ENCODE measurements around the gene TMEM95. TPM values are rescaled to one million over a fixed set of nuclear protein-coding genes. Genes with fewer than 3 reads are reported as not detected.
"Not testable (repeated sequence)": the region's sequence is repeated elsewhere in the genome, so short reads cannot be mapped to it uniquely, and the experiment has no call there.

The TMEM95 gene
- total and polyA plus RNA-seq, 2 donors from 2014 or later: not detected

- DNase-seq: peak in 1 of 5 donors; percentile 81
- no peaks in the 10 kb centered on the region for H3K9me3 ChIP-seq (ENCODE audit: control insufficient read depth in 2 of 3, insufficient read depth in 1 of 3, low read length in 3 of 3)
- FAIRE-seq: no peak
- no peak within 1 kb of the TSS for H3K4me3 ChIP-seq (ENCODE audit: low read length in 3 of 3)
- H3K9ac ChIP-seq (ENCODE audit: low read length in 3 of 3): no peak within 1 kb of the TSS
- H3K27ac ChIP-seq (ENCODE audit: low read depth in 2 of 2, low read length in 2 of 2): no peak within 1 kb of the TSS
- intact Hi-C loops (cut with DNase I): no loop called here
- H3K4me1 ChIP-seq (ENCODE audit: control insufficient read depth in 2 of 3, insufficient read depth in 2 of 3, low read depth in 1 of 3, low read length in 3 of 3): no peaks in the 10 kb centered on the region
- H3K36me3 ChIP-seq (ENCODE audit: control insufficient read depth in 2 of 3, insufficient read depth in 3 of 3, low read length in 3 of 3): no peaks in the 10 kb centered on the region
- no peak for TF ChIP-seq CTCF (IDR thresholded peaks at IDR 0.05; ENCODE audit: borderline replicate concordance, extremely low read depth, insufficient read depth)
- no peaks in the 10 kb centered on the region for H3K27me3 ChIP-seq (ENCODE audit: control insufficient read depth, insufficient read depth, low read length)
Measured at GRCh38 chr17:7336240-7337175, 18.4 kb upstream of the TMEM95 start, which contains the start of gene ACAP1. TSS of gene ACAP1 (plus strand) at chr17:7336529. CDS start at chr17:7336735, 206 bp downstream.

DNA sequence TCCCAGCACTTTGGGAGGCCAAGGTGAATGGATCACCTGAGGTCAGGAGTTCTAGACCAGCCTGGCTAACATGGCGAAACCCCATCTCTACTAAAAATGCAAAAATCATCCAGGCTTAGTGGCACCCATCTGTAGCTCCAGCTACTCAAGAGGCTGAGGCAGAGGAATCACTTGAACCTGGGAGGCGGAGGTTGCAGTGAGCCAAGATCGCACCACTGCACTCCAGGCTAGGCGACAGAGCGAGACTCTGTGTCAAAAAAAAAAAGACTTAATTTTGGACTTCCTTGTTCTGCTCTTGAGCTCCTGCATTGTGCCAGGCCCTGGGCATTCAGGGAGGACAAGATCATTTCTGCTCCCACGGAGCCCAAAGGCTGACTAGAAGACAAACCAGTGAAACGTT, 17.4 kb upstream of the TMEM95 start:
- DNase-seq; H3K9me3 ChIP-seq (ENCODE audit: control insufficient read depth in 2 of 3, insufficient read depth in 1 of 3, low read length in 3 of 3); H3K9ac ChIP-seq (ENCODE audit: low read length in 3 of 3); H3K36me3 ChIP-seq (ENCODE audit: control insufficient read depth in 2 of 3, insufficient read depth in 3 of 3, low read length in 3 of 3); FAIRE-seq; H3K27ac ChIP-seq (ENCODE audit: low read depth in 2 of 2, low read length in 2 of 2); intact Hi-C loops (cut with DNase I); H3K4me1 ChIP-seq (ENCODE audit: control insufficient read depth in 2 of 3, insufficient read depth in 2 of 3, low read depth in 1 of 3, low read length in 3 of 3); H3K4me3 ChIP-seq (ENCODE audit: low read length in 3 of 3); H3K27me3 ChIP-seq (ENCODE audit: control insufficient read depth, insufficient read depth, low read length): not testable (repeated sequence)

- no peaks in the 10 kb centered on the region for H3K27me3 ChIP-seq (ENCODE audit: control insufficient read depth, insufficient read depth, low read length)
- no peaks in the 10 kb centered on the region for H3K9me3 ChIP-seq (ENCODE audit: control insufficient read depth in 2 of 3, insufficient read depth in 1 of 3, low read length in 3 of 3)
- H3K4me3 ChIP-seq (ENCODE audit: low read length in 3 of 3): no peak overlapping the region
- TF ChIP-seq CTCF (IDR thresholded peaks at IDR 0.05; ENCODE audit: borderline replicate concordance, extremely low read depth, insufficient read depth): no peak
- H3K4me1 ChIP-seq (ENCODE audit: control insufficient read depth in 2 of 3, insufficient read depth in 2 of 3, low read depth in 1 of 3, low read length in 3 of 3): no peaks in the 10 kb centered on the region
- FAIRE-seq (no peak), DNase-seq (no peak)
- H3K27ac ChIP-seq (ENCODE audit: low read depth in 2 of 2, low read length in 2 of 2): no peak overlapping the region
- intact Hi-C loops (cut with DNase I): no loop called here
- no peaks in the 10 kb centered on the region for H3K36me3 ChIP-seq (ENCODE audit: control insufficient read depth in 2 of 3, insufficient read depth in 3 of 3, low read length in 3 of 3)
- no peak overlapping the region for H3K9ac ChIP-seq (ENCODE audit: low read length in 3 of 3)
Measured at GRCh38 chr17:7340179-7340578, 14.8 kb upstream of the TMEM95 start.

GRCh38 chr17:7341842-7342241, 13.1 kb upstream of the TMEM95 start:
- TF ChIP-seq CTCF (IDR thresholded peaks at IDR 0.05; ENCODE audit: borderline replicate concordance, extremely low read depth, insufficient read depth): no peak
- no peak for DNase-seq

More at GRCh38 chr17:7341842-7342241, 13.1 kb upstream of the TMEM95 start:
- intact Hi-C loops (cut with DNase I): no loop called here
- Histone ChIP-seq H3K27ac (ENCODE audit: low read depth in 2 of 2, low read length in 2 of 2) (no peak overlapping the region), H3K4me3 (ENCODE audit: low read length in 3 of 3) (no peak overlapping the region), H3K4me1 (ENCODE audit: control insufficient read depth in 2 of 3, insufficient read depth in 2 of 3, low read depth in 1 of 3, low read length in 3 of 3) (no peaks in the 10 kb centered on the region), H3K36me3 (ENCODE audit: control insufficient read depth in 2 of 3, insufficient read depth in 3 of 3, low read length in 3 of 3) (no peaks in the 10 kb centered on the region), H3K9ac (ENCODE audit: low read length in 3 of 3) (no peak overlapping the region), H3K9me3 (ENCODE audit: control insufficient read depth in 2 of 3, insufficient read depth in 1 of 3, low read length in 3 of 3) (no peaks in the 10 kb centered on the region), H3K27me3 (ENCODE audit: control insufficient read depth, insufficient read depth, low read length) (no peaks in the 10 kb centered on the region)
- FAIRE-seq: no peak

Measured in kidney (tissue), 14 donors.